Mucosa of rectum (tissue), 2 donors: ENCODE data around the gene FGF14.

Source experiments
- H3K27ac ChIP-seq, 2 donors: one replicate each; pipeline ENCODE4 v1.7.0; 2013; ENCODE audit warnings: inconsistent platforms in 2 of 2, low read depth in 2 of 2, low read length in 2 of 2
- H3K27me3 ChIP-seq, 2 donors: one replicate each; pipeline ENCODE4 v1.7.0; 2013; ENCODE audit warnings: low read length in 2 of 2; ENCODE audit not compliant: control insufficient read depth in 2 of 2, insufficient read depth in 2 of 2
- H3K36me3 ChIP-seq, 2 donors: one replicate each; pipeline ENCODE4 v1.7.0; 2013; ENCODE audit warnings: low read length in 2 of 2; ENCODE audit not compliant: control insufficient read depth in 2 of 2, insufficient read depth in 2 of 2
- H3K4me1 ChIP-seq, 2 donors: one replicate each; pipeline ENCODE4 v1.7.0; 2013; ENCODE audit warnings: low read length in 2 of 2, mild to moderate bottlenecking in 1 of 2; ENCODE audit not compliant: control insufficient read depth in 2 of 2, insufficient read depth in 2 of 2
- H3K4me3 ChIP-seq, 2 donors: one replicate each; pipeline ENCODE4 v1.7.0; 2013; ENCODE audit warnings: low read length in 2 of 2
- H3K9ac ChIP-seq, 2 donors: one replicate each; pipeline ENCODE4 v1.7.0; 2013; ENCODE audit warnings: low read length in 2 of 2, low read depth in 1 of 2, mild to moderate bottlenecking in 1 of 2
- H3K9me3 ChIP-seq, 2 donors: one replicate each; pipeline ENCODE4 v1.7.0; 2013; ENCODE audit warnings: low read length in 2 of 2; ENCODE audit not compliant: control insufficient read depth in 2 of 2
- donor health status: healthy.
- donor health status: Normal muscosa, but diverticular disease.

FGF14 gene

GRCh38 chr13:101828119-101828518 is 573.7 kb downstream of the FGF14 start:
- Histone ChIP-seq H3K4me1 (no peaks in the 10 kb centered on the region), H3K4me3 (no peak overlapping the region), H3K9me3 (no peaks in the 10 kb centered on the region), H3K36me3 (no peaks in the 10 kb centered on the region), H3K9ac (no peak overlapping the region), H3K27ac (no peak overlapping the region), H3K27me3 (no peaks in the 10 kb centered on the region)

GRCh38 chr13:101817898-101818297 is 584.0 kb downstream of the FGF14 start:
- no peaks in the 10 kb centered on the region for H3K27me3 ChIP-seq
- no peaks in the 10 kb centered on the region for H3K9me3 ChIP-seq
- no peak overlapping the region for H3K4me3 ChIP-seq
- no peak overlapping the region for H3K27ac ChIP-seq
- H3K4me1 ChIP-seq, result no peaks in the 10 kb centered on the region
- H3K9ac ChIP-seq, result no peak overlapping the region
- no peaks in the 10 kb centered on the region for H3K36me3 ChIP-seq

GRCh38 chr13:101811881-101812280 is 590.0 kb downstream of the FGF14 start:
- Histone ChIP-seq H3K36me3 (no peaks in the 10 kb centered on the region), H3K27me3 (no peaks in the 10 kb centered on the region), H3K9ac (no peak overlapping the region), H3K4me3 (no peak overlapping the region), H3K9me3 (no peaks in the 10 kb centered on the region), H3K27ac (no peak overlapping the region), H3K4me1 (no peaks in the 10 kb centered on the region)

GRCh38 chr13:101811284-101811839 is 590.5 kb downstream of the FGF14 start:
- Histone ChIP-seq H3K4me1 (no peaks in the 10 kb centered on the region), H3K27me3 (no peaks in the 10 kb centered on the region), H3K4me3 (no peak overlapping the region), H3K36me3 (no peaks in the 10 kb centered on the region), H3K27ac (no peak overlapping the region), H3K9me3 (no peaks in the 10 kb centered on the region), H3K9ac (no peak overlapping the region)

GRCh38 chr13:101799196-101799595 is 602.7 kb downstream of the FGF14 start:
- Histone ChIP-seq H3K9ac (no peak overlapping the region), H3K36me3 (no peaks in the 10 kb centered on the region), H3K4me1 (no peaks in the 10 kb centered on the region), H3K4me3 (no peak overlapping the region), H3K27me3 (no peaks in the 10 kb centered on the region), H3K9me3 (no peaks in the 10 kb centered on the region), H3K27ac (no peak overlapping the region)

- no peaks in the 10 kb centered on the region for H3K9me3 ChIP-seq
- H3K36me3 ChIP-seq, result no peaks in the 10 kb centered on the region
- H3K27ac ChIP-seq, result no peak overlapping the region
- H3K9ac ChIP-seq, result no peak overlapping the region
- no peaks in the 10 kb centered on the region for H3K4me1 ChIP-seq
- H3K27me3 ChIP-seq, result no peaks in the 10 kb centered on the region
- no peak overlapping the region for H3K4me3 ChIP-seq
These were observed 603.4 kb downstream of the FGF14 start for GRCh38 chr13:101798437-101798836.

- H3K4me1 ChIP-seq, result no peaks in the 10 kb centered on the region
- H3K9me3 ChIP-seq, result no peaks in the 10 kb centered on the region
- no peaks in the 10 kb centered on the region for H3K27me3 ChIP-seq
- no peak overlapping the region for H3K4me3 ChIP-seq
- no peak overlapping the region for H3K9ac ChIP-seq
- H3K27ac ChIP-seq, result no peak overlapping the region
- no peaks in the 10 kb centered on the region for H3K36me3 ChIP-seq
These were observed 606.4 kb downstream of the FGF14 start for GRCh38 chr13:101795460-101795859.

GRCh38 chr13:101795025-101795424 is 606.8 kb downstream of the FGF14 start:
- no peak overlapping the region for H3K27ac ChIP-seq
- no peaks in the 10 kb centered on the region for H3K36me3 ChIP-seq
- H3K27me3 ChIP-seq, result no peaks in the 10 kb centered on the region
- no peaks in the 10 kb centered on the region for H3K4me1 ChIP-seq
- no peaks in the 10 kb centered on the region for H3K9me3 ChIP-seq
- no peak overlapping the region for H3K9ac ChIP-seq
- H3K4me3 ChIP-seq, result no peak overlapping the region

GRCh38 chr13:101792189-101792588 is 609.7 kb downstream of the FGF14 start:
- Histone ChIP-seq H3K9me3 (no peaks in the 10 kb centered on the region), H3K27me3 (no peaks in the 10 kb centered on the region)

GRCh38 chr13:101785858-101786257 is 616.0 kb downstream of the FGF14 start:
- no peak overlapping the region for H3K4me3 ChIP-seq
- H3K4me1 ChIP-seq, result no peaks in the 10 kb centered on the region
- no peaks in the 10 kb centered on the region for H3K9me3 ChIP-seq
- H3K27me3 ChIP-seq, result no peaks in the 10 kb centered on the region
- H3K36me3 ChIP-seq, result no peaks in the 10 kb centered on the region
- no peak overlapping the region for H3K9ac ChIP-seq
- H3K27ac ChIP-seq, result no peak overlapping the region

More at GRCh38 chr13:101792189-101792588, 609.7 kb downstream of the FGF14 start:
- no peak overlapping the region for H3K27ac ChIP-seq
- H3K4me3 ChIP-seq, result no peak overlapping the region
- no peaks in the 10 kb centered on the region for H3K36me3 ChIP-seq
- H3K4me1 ChIP-seq, result no peaks in the 10 kb centered on the region
- H3K9ac ChIP-seq, result no peak overlapping the region

GRCh38 chr13:101784313-101784712 is 617.5 kb downstream of the FGF14 start:
- Histone ChIP-seq H3K4me1 (no peaks in the 10 kb centered on the region), H3K9me3 (no peaks in the 10 kb centered on the region), H3K27ac (no peak overlapping the region), H3K36me3 (no peaks in the 10 kb centered on the region), H3K4me3 (no peak overlapping the region), H3K9ac (no peak overlapping the region), H3K27me3 (no peaks in the 10 kb centered on the region)
